ENCODE results near the gene KCNC1. TPM values are rescaled to one million over a fixed set of nuclear protein-coding genes. Genes with fewer than 3 reads are reported as not detected.

Gene KCNC1
- total RNA-seq, 1 experiment from 2014 or later = 0.20 TPM

DNA sequence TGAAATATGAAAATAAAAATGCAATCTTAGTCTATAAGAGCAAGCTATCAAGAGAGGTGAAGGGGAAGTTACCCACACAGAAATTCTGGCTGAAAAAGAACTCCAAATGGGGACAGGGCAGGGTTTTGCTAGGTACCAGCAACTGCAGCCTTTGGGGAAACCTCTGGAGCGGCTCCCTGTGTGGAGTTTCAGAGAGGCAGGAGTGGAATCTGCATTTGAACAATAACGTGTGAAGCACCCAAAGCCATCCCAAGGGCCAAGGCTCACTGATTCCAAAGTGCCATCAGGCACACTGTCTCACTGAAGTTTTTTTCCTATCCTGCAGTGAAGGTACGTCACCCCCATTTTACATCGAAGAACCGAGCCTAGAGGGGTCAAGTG, 87.8 kb downstream of the KCNC1 start (continued):
- TF ChIP-seq JUN (CRISPR knock-in tag; IDR thresholded peaks at IDR 0.05) (no peak), NFATC4 (CRISPR knock-in tag; IDR thresholded peaks at IDR 0.05) (no peak), ZNF219 (CRISPR knock-in tag; IDR thresholded peaks at IDR 0.05; ENCODE audit: borderline replicate concordance) (no peak), TCF7 (CRISPR knock-in tag; IDR thresholded peaks at IDR 0.05; ENCODE audit: low read depth) (no peak), ZNF317 (CRISPR knock-in tag; IDR thresholded peaks at IDR 0.05; ENCODE audit: borderline replicate concordance, low read depth) (no peak)

- Mint-ChIP-seq H3K4me3 (no peak overlapping the region), H3K27me3 (ENCODE audit: low read depth) (no peaks in the 10 kb centered on the region; the same call in 1 of the 2 replicates), H3K9me3 (no peaks in the 10 kb centered on the region), H3K36me3 (no peaks in the 10 kb centered on the region), H3K27ac (no peak overlapping the region), H3K4me1 (peaks cover 8% of the 10 kb centered on the region)
- CTCF ChIA-PET = interaction anchor here (0.6 to 4.8 kb wide), 13 partner anchors 13 to 152 kb away, joined by 3 to 44 read pairs (median 4); no protein-coding TSS in a partner anchor
- TF ChIP-seq, protein P1, sequence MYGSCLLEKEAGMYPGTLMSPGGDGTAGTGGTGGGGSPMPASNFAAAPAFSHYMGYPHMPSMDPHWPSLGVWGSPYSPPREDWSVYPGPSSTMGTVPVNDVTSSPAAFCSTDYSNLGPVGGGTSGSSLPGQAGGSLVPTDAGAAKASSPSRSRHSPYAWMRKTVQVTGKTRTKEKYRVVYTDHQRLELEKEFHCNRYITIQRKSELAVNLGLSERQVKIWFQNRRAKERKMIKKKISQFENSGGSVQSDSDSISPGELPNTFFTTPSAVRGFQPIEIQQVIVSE (CRISPR knock-in tag; IDR thresholded peaks at IDR 0.05; ENCODE audit: borderline replicate concordance) = no peak
- TF ChIP-seq, protein P2, sequence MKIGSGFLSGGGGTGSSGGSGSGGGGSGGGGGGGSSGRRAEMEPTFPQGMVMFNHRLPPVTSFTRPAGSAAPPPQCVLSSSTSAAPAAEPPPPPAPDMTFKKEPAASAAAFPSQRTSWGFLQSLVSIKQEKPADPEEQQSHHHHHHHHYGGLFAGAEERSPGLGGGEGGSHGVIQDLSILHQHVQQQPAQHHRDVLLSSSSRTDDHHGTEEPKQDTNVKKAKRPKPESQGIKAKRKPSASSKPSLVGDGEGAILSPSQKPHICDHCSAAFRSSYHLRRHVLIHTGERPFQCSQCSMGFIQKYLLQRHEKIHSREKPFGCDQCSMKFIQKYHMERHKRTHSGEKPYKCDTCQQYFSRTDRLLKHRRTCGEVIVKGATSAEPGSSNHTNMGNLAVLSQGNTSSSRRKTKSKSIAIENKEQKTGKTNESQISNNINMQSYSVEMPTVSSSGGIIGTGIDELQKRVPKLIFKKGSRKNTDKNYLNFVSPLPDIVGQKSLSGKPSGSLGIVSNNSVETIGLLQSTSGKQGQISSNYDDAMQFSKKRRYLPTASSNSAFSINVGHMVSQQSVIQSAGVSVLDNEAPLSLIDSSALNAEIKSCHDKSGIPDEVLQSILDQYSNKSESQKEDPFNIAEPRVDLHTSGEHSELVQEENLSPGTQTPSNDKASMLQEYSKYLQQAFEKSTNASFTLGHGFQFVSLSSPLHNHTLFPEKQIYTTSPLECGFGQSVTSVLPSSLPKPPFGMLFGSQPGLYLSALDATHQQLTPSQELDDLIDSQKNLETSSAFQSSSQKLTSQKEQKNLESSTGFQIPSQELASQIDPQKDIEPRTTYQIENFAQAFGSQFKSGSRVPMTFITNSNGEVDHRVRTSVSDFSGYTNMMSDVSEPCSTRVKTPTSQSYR (CRISPR knock-in tag; IDR thresholded peaks at IDR 0.05) = no peak
- TF ChIP-seq NFE2L1 (CRISPR knock-in tag; IDR thresholded peaks at IDR 0.05) (no peak), OVOL2 (CRISPR knock-in tag; IDR thresholded peaks at IDR 0.05; ENCODE audit: borderline replicate concordance) (no peak), ZNF232 (CRISPR knock-in tag; IDR thresholded peaks at IDR 0.05) (no peak), ZNF416 (CRISPR knock-in tag; IDR thresholded peaks at IDR 0.05) (no peak), NFATC4 (CRISPR knock-in tag; IDR thresholded peaks at IDR 0.05) (no peak), KAT7 (CRISPR knock-in tag; IDR thresholded peaks at IDR 0.05; ENCODE audit: borderline replicate concordance) (no peak)
- TF ChIP-seq, protein P3, sequence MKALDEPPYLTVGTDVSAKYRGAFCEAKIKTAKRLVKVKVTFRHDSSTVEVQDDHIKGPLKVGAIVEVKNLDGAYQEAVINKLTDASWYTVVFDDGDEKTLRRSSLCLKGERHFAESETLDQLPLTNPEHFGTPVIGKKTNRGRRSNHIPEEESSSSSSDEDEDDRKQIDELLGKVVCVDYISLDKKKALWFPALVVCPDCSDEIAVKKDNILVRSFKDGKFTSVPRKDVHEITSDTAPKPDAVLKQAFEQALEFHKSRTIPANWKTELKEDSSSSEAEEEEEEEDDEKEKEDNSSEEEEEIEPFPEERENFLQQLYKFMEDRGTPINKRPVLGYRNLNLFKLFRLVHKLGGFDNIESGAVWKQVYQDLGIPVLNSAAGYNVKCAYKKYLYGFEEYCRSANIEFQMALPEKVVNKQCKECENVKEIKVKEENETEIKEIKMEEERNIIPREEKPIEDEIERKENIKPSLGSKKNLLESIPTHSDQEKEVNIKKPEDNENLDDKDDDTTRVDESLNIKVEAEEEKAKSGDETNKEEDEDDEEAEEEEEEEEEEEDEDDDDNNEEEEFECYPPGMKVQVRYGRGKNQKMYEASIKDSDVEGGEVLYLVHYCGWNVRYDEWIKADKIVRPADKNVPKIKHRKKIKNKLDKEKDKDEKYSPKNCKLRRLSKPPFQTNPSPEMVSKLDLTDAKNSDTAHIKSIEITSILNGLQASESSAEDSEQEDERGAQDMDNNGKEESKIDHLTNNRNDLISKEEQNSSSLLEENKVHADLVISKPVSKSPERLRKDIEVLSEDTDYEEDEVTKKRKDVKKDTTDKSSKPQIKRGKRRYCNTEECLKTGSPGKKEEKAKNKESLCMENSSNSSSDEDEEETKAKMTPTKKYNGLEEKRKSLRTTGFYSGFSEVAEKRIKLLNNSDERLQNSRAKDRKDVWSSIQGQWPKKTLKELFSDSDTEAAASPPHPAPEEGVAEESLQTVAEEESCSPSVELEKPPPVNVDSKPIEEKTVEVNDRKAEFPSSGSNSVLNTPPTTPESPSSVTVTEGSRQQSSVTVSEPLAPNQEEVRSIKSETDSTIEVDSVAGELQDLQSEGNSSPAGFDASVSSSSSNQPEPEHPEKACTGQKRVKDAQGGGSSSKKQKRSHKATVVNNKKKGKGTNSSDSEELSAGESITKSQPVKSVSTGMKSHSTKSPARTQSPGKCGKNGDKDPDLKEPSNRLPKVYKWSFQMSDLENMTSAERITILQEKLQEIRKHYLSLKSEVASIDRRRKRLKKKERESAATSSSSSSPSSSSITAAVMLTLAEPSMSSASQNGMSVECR (CRISPR knock-in tag; IDR thresholded peaks at IDR 0.05; ENCODE audit: borderline replicate concordance) = no peak
- TF ChIP-seq, protein P4, sequence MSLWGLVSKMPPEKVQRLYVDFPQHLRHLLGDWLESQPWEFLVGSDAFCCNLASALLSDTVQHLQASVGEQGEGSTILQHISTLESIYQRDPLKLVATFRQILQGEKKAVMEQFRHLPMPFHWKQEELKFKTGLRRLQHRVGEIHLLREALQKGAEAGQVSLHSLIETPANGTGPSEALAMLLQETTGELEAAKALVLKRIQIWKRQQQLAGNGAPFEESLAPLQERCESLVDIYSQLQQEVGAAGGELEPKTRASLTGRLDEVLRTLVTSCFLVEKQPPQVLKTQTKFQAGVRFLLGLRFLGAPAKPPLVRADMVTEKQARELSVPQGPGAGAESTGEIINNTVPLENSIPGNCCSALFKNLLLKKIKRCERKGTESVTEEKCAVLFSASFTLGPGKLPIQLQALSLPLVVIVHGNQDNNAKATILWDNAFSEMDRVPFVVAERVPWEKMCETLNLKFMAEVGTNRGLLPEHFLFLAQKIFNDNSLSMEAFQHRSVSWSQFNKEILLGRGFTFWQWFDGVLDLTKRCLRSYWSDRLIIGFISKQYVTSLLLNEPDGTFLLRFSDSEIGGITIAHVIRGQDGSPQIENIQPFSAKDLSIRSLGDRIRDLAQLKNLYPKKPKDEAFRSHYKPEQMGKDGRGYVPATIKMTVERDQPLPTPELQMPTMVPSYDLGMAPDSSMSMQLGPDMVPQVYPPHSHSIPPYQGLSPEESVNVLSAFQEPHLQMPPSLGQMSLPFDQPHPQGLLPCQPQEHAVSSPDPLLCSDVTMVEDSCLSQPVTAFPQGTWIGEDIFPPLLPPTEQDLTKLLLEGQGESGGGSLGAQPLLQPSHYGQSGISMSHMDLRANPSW (CRISPR knock-in tag; conservative IDR thresholded peaks at IDR 0.05; ENCODE audit: low read depth) = no peak
- ATAC-seq (peak; percentile 92), DNase-seq (ENCODE audit: low spot score) (no peak)
- POLR2A ChIA-PET = no interaction called here
Measured at GRCh38 chr11:17827006-17827405, 92.4 kb downstream of the KCNC1 start.
